ENCODE measurements around the gene BRME1.

The BRME1 gene

GRCh38 chr19:13932911-13933393 is 27.0 kb upstream of the BRME1 start:
- no peaks in the 10 kb centered on the region for H3K4me1 ChIP-seq (ENCODE audit: insufficient read depth, low read length)
- H2AFZ ChIP-seq (ENCODE audit: low read depth, low read length): no peak overlapping the region
- no peak overlapping the region for H3K27ac ChIP-seq (ENCODE audit: low read length)
- H3K36me3 ChIP-seq (ENCODE audit: insufficient read depth, low read length): peaks cover 21% of the 10 kb centered on the region
- H3K9me3 ChIP-seq (ENCODE audit: insufficient read depth, low read length, severe bottlenecking): no peaks in the 10 kb centered on the region
- no peaks in the 10 kb centered on the region for H3K27me3 ChIP-seq (ENCODE audit: insufficient read depth, low read length, poor library complexity)
- H3K4me2 ChIP-seq (ENCODE audit: insufficient read depth, low read length): no peak overlapping the region
- ATAC-seq (ENCODE audit: insufficient read depth, low read depth) (no peak), DNase-seq (no peak)
- no peaks in the 10 kb centered on the region for H3K79me2 ChIP-seq (ENCODE audit: insufficient read depth, low read length)
- TF ChIP-seq EZH2 (IDR thresholded peaks at IDR 0.05; ENCODE audit: borderline replicate concordance, low read depth, low read length, severe bottlenecking) (no peak), CTCF (IDR thresholded peaks at IDR 0.05; ENCODE audit: borderline replicate concordance, extremely low read depth, low read length, poor library complexity, severe bottlenecking) (no peak)
- no peak overlapping the region for H3K9ac ChIP-seq (ENCODE audit: low read depth, low read length)
- H4K20me1 ChIP-seq (ENCODE audit: insufficient read depth, low read length): no peaks in the 10 kb centered on the region; the same call in 1 of the 2 replicates
- H3K4me3 ChIP-seq (ENCODE audit: low read depth in 1 of 2, low read length in 2 of 2): no peak overlapping the region

GRCh38 chr19:13932149-13932637 is 26.3 kb upstream of the BRME1 start:
- no peak for TF ChIP-seq CTCF (IDR thresholded peaks at IDR 0.05; ENCODE audit: borderline replicate concordance, extremely low read depth, low read length, poor library complexity, severe bottlenecking)
- TF ChIP-seq EZH2 (IDR thresholded peaks at IDR 0.05; ENCODE audit: borderline replicate concordance, low read depth, low read length, severe bottlenecking): no peak
- Histone ChIP-seq H3K4me1 (ENCODE audit: insufficient read depth, low read length) (no peaks in the 10 kb centered on the region), H3K79me2 (ENCODE audit: insufficient read depth, low read length) (no peaks in the 10 kb centered on the region), H3K9me3 (ENCODE audit: insufficient read depth, low read length, severe bottlenecking) (no peaks in the 10 kb centered on the region), H3K9ac (ENCODE audit: low read depth, low read length) (no peak overlapping the region), H4K20me1 (ENCODE audit: insufficient read depth, low read length) (no peaks in the 10 kb centered on the region; the same call in 1 of the 2 replicates), H3K4me3 (ENCODE audit: low read depth in 1 of 2, low read length in 2 of 2) (no peak overlapping the region), H2AFZ (ENCODE audit: low read depth, low read length) (no peak overlapping the region), H3K27me3 (ENCODE audit: insufficient read depth, low read length, poor library complexity) (no peaks in the 10 kb centered on the region), H3K36me3 (ENCODE audit: insufficient read depth, low read length) (peaks cover 25% of the 10 kb centered on the region), H3K27ac (ENCODE audit: low read length) (no peak overlapping the region), H3K4me2 (ENCODE audit: insufficient read depth, low read length) (no peak overlapping the region)
- ATAC-seq (ENCODE audit: insufficient read depth, low read depth): no peak
- no peak for DNase-seq

GRCh38 chr19:13931391-13932148 is 25.7 kb upstream of the BRME1 start:
- no peak overlapping the region for H3K27ac ChIP-seq (ENCODE audit: low read length)
- no peaks in the 10 kb centered on the region for H3K27me3 ChIP-seq (ENCODE audit: insufficient read depth, low read length, poor library complexity)
- no peak overlapping the region for H3K4me3 ChIP-seq (ENCODE audit: low read depth in 1 of 2, low read length in 2 of 2)
- H3K36me3 ChIP-seq (ENCODE audit: insufficient read depth, low read length): peaks cover 32% of the 10 kb centered on the region
- no peaks in the 10 kb centered on the region for H3K4me1 ChIP-seq (ENCODE audit: insufficient read depth, low read length)
- no peak overlapping the region for H2AFZ ChIP-seq (ENCODE audit: low read depth, low read length)
- DNase-seq (no peak), ATAC-seq (ENCODE audit: insufficient read depth, low read depth) (no peak)
- H3K79me2 ChIP-seq (ENCODE audit: insufficient read depth, low read length): no peaks in the 10 kb centered on the region
- no peaks in the 10 kb centered on the region; the same call in 1 of the 2 replicates for H4K20me1 ChIP-seq (ENCODE audit: insufficient read depth, low read length)
- no peak for TF ChIP-seq EZH2 (IDR thresholded peaks at IDR 0.05; ENCODE audit: borderline replicate concordance, low read depth, low read length, severe bottlenecking)
- H3K9ac ChIP-seq (ENCODE audit: low read depth, low read length): no peak overlapping the region
- H3K4me2 ChIP-seq (ENCODE audit: insufficient read depth, low read length): no peak overlapping the region
- no peaks in the 10 kb centered on the region for H3K9me3 ChIP-seq (ENCODE audit: insufficient read depth, low read length, severe bottlenecking)

GRCh38 chr19:13930402-13930801 is 24.5 kb upstream of the BRME1 start:
- no peak overlapping the region for H3K9ac ChIP-seq (ENCODE audit: low read depth, low read length)
- H3K79me2 ChIP-seq (ENCODE audit: insufficient read depth, low read length): no peaks in the 10 kb centered on the region
- H3K9me3 ChIP-seq (ENCODE audit: insufficient read depth, low read length, severe bottlenecking): no peaks in the 10 kb centered on the region
- H3K27ac ChIP-seq (ENCODE audit: low read length): no peak overlapping the region
- H2AFZ ChIP-seq (ENCODE audit: low read depth, low read length): no peak overlapping the region
- TF ChIP-seq CTCF (IDR thresholded peaks at IDR 0.05; ENCODE audit: borderline replicate concordance, extremely low read depth, low read length, poor library complexity, severe bottlenecking): no peak
- no peak for TF ChIP-seq EZH2 (IDR thresholded peaks at IDR 0.05; ENCODE audit: borderline replicate concordance, low read depth, low read length, severe bottlenecking)
- H3K4me2 ChIP-seq (ENCODE audit: insufficient read depth, low read length): no peak overlapping the region
- ATAC-seq (ENCODE audit: insufficient read depth, low read depth) (no peak), DNase-seq (no peak)
- no peaks in the 10 kb centered on the region; the same call in 1 of the 2 replicates for H4K20me1 ChIP-seq (ENCODE audit: insufficient read depth, low read length)
- H3K27me3 ChIP-seq (ENCODE audit: insufficient read depth, low read length, poor library complexity): no peaks in the 10 kb centered on the region
- no peak overlapping the region for H3K4me3 ChIP-seq (ENCODE audit: low read depth in 1 of 2, low read length in 2 of 2)
- peaks cover 39% of the 10 kb centered on the region for H3K36me3 ChIP-seq (ENCODE audit: insufficient read depth, low read length)
- no peaks in the 10 kb centered on the region for H3K4me1 ChIP-seq (ENCODE audit: insufficient read depth, low read length)
